Stimulated activated CD8-positive, alpha-beta memory T cell treated with anti-CD3 and anti-CD28 coated beads, Interleukin-4, amount 100 ng/mL, for 48 hours (primary cell): ENCODE results near the gene MAPKAPK2.
"Not testable (repeated sequence)": the region's sequence is repeated elsewhere in the genome, so short reads cannot be mapped to it uniquely, and the experiment has no call there.

Experiments
- DNase-seq: peaks from one replicate; pipeline ENCODE4 v3.0.0-alpha.2; 2020

The MAPKAPK2 gene

GRCh38 chr1:206684478-206685333 is at the start of gene MAPKAPK2:
TSS of gene MAPKAPK2 (plus strand) at chr1:206684905. CDS start at chr1:206685230, 325 bp downstream.
- peak; percentile 83 for DNase-seq

- peak; percentile 96 for DNase-seq
Measured at GRCh38 chr1:206635080-206635977, 49.4 kb upstream of the MAPKAPK2 start, which contains the start of gene DYRK3. TSS of gene DYRK3 (plus strand) at chr1:206635536. CDS start at chr1:206635704, 168 bp downstream.

GRCh38 chr1:206635978-206636345 is 48.7 kb upstream of the MAPKAPK2 start:
- no peak for DNase-seq

DNA sequence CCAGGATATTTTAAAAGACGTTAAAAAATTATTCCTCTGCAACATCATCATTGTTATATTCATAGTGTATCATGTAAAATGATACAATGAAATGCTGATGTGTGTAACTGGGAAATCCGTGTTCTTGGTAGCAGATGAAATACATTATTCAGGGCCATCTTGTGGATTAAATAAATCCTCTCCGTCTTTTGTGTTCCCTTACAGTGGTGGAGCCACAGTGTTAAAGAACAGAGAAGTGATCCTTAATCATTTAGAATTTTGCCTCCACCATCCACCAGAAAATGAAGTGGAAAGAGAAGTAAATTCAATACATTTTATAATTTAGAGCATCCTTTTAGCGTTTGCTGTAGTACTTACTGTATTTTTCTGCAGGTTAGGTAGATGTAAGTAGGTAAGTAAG is 48.0 kb upstream of the MAPKAPK2 start:
- DNase-seq = no peak

DNA sequence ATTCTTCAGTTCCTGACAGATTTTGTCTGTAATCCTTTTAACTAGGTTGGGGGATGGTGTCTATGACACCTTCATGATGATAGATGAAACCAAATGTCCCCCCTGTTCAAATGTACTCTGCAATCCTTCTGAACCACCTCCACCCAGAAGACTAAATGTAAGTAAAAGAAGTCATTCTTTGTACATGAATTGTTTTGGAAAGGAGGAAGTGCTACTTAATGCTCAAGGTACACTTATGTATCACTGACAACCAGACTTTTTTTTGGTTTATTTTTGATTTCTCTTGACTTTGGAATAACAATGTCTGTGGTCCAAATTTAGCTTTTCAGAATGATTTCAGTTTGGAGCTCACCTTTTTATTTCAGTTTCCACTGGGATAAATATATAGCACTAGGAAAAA is 47.1 kb upstream of the MAPKAPK2 start:
- DNase-seq = no peak

DNA sequence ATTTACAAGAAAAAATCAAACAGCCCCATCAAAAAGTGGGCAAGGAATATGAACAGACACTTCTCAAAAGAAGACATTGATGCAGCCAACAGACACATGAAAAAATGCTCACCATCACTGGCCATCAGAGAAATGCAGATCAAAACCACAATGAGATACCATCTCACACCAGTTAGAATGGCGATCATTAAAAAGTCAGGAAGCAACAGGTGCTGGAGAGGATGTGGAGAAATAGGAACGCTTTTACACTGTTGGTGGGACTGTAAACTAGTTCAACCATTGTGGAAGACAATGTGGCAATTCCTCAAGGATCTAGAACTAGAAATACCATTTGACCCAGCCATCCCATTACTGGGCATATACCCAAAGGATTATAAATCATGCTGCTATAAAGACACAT is 42.6 kb upstream of the MAPKAPK2 start:
- DNase-seq = not testable (repeated sequence)

GRCh38 chr1:206643118-206643698 is 41.5 kb upstream of the MAPKAPK2 start:
- DNase-seq = no peak

DNA sequence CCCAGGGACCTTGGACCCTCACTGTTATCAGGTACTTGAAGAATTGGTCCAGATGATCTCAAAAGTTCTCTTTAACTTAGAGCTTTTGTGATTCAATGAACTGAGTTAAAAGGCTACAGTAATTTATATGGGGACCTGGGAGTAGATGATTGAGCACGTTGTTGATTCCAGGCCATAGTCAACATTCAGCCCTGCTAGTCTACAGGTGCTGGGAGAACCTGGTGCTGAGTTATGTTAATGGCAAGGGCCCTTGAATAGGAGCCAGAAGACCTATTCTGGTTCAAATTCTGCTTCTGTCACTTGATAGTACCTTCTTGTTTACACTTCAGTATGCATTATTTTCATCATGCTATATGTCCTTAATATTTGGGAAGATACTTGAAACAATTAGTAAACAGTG is 38.2 kb upstream of the MAPKAPK2 start:
- DNase-seq = no peak

GRCh38 chr1:206647224-206647623 is 37.5 kb upstream of the MAPKAPK2 start:
- no peak for DNase-seq

- no peak for DNase-seq
Measured at GRCh38 chr1:206649261-206649921, 35.3 kb upstream of the MAPKAPK2 start.

DNA sequence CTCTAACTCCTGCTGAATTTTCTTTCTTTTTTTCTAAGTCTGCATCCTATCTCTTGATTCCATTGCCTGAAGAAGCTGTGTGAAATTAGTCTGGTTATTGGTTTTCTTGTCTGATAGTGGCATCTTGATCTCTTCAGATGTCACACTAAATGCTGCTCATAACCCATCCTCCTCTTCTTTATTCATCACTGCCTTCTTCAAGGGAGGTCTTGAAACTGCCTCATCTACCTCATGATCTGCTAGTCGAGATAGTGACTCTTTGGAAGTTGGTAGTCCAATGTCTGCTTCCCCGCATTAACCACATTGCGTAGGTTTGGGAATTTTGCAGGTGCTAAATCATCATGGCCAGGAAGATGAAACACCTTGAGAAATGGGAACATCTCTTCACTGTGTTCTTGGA is 33.7 kb upstream of the MAPKAPK2 start:
- no peak for DNase-seq

DNA sequence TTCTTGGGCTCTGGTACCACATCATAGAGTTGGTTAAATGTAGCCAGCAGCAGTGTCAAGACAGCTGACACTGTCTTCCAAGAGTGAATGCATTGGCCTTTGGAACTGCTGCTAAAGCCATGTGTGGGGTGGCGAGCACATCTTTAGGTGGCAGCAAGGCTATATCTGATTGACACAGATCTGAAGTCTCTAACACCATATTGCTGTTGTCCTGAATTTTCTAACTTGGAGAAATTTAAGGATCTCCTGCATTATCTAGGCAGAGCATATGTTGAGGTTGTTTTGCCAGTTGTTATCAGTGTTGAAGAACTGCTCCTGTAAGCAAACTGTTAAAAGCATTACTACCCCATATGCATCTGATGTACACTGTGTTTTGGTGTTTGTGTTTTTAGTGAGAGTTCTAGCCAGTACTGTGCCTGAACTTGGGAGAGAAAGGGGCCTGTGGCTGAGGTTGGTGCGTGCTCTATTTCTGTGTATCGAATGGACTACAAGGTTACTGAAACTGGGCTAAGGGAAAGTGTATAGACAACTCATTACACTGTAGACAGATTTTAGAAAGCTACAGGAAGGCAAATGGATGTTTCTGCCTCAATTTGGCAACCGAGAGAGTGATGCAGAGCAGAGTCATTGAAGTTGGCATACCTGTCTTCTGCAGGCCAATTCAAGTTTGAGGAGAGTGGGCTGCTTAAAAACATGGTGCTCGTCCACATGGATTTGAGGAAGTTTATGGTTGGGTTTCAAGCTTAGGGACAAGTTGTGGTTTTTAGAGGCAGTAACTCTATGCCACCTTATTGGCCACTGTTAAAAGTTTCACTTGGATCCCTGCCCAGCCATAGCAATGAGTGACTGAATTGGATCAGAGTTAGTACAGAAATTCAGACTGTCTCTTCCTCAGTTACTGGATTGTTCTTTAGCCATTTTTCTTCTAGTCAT is 32.5 kb upstream of the MAPKAPK2 start:
- no peak for DNase-seq

DNA sequence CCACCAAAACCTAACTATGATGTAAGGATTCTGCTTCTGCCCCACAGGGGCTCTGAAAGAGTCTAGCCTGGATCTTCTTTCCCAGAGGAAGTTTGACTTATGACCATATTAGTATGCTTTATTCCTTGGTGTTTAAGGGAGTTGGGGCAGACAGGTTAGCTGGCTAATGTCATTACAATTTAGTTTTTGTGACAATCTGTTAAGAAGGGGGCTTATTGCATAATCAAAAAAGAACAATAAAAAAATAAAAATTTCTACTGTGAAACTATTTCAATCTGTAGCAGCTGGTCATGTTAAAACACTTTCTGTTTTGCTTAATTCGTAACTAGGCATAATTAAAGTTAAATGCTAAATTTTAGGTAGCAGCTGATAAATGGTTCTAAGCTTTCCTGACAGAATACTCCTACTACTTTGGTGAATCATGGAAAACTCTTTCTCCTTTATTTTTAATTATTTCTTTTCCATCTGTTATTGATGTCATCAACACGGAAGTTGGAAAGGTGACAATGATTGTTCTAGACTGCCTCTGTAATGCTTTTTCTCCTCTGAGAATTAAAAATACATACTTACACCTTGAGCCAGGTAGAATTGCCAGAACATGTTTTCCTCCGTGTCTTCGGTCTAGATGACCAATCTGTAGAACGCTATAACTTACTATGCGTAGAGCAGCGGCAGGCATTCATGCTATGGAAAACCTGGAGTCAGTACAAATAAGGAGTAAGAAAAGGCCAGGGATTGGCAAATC is 30.8 kb upstream of the MAPKAPK2 start:
- no peak for DNase-seq

GRCh38 chr1:206654828-206655227 is 29.9 kb upstream of the MAPKAPK2 start:
- DNase-seq = no peak

DNA sequence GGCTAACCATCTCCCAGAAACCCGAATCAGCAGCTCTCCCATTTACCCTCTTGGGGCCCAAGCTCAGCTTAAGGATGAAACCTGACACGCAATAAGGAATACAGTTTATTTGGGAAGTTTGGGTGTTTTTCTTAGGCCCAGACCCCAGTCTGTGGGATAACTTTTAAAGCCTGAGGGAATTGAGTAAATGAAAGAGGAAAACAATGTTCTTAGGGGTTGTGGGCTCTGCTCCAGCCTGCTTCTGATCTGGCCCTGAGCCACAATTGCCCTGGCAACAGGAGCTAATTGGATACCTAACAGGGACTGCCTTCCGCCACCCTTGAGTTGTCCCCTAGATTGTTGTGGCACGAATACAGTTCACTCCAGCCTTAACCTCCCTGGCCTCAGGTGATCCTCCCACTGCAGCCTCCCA is 29.2 kb upstream of the MAPKAPK2 start:
- DNase-seq = no peak

DNA sequence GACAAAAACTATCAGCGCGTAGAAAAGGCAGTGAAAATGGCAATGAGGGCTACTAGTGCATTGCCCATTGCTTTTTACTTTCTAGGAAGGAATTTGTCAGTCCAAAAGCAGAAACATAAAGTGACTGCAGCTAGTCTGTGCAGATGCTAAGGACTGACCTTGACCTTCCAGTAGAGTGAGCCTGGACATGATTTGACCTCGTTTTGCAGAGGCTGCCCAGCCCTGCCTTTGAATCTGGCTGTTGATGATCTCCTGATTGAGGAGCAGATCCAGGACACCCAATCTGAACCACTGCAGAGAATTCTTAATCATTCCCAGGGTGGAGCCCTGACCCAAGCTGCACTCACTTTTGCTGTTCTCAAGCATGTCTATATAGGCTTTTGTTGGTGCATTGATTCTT is 27.8 kb upstream of the MAPKAPK2 start:
- DNase-seq = no peak

GRCh38 chr1:206657751-206658150 is 27.0 kb upstream of the MAPKAPK2 start:
- DNase-seq = no peak

- DNase-seq = peak; percentile 80
Measured at GRCh38 chr1:206658264-206658980, 26.3 kb upstream of the MAPKAPK2 start.

DNA sequence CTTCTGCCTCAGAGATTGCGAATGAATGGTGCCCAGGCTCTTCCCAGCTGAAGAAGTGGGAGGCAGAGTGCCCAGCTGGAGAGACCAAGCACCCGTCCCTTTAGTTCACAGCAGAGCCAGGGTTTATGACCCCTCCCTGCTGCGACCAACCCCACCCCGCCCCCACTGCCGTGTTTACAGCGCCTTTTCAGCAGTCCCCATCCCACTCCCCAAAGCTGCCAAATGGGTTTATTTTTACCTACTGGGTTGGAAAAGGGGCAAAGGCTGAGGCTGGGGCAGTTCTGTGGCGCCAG is 25.8 kb upstream of the MAPKAPK2 start:
- no peak for DNase-seq

GRCh38 chr1:206660136-206660535 is 24.6 kb upstream of the MAPKAPK2 start:
- DNase-seq = no peak
